Heart right ventricle (tissue), 16 donors: ENCODE data around the gene NSUN5. TPM values are rescaled to one million over a fixed set of nuclear protein-coding genes. Genes with fewer than 3 reads are reported as not detected.
A peak's percentile ranks its signal among the peaks of the same experiment; 100 is the strongest.

ENCODE experiments used
- ATAC-seq, 8 donors: fragments of 200-7000 bp; cut with Tn5 transposase; one replicate each; pipeline ENCODE4 v1.9.1; 2020; ENCODE audit warnings: mild to moderate bottlenecking in 8 of 8, moderate library complexity in 8 of 8, moderate number of reproducible peaks in 1 of 8
- DNase-seq, 2 donors: peaks; one replicate each; pipeline ENCODE4 v3.0.0-alpha.2; 2020
- H3K27ac ChIP-seq, 10 donors: fragments of 200-600 bp; sonication (generic) in 2 of 10; one replicate each; pipeline versions ENCODE4 v1.5.0 to v1.8.0; 2020 to 2022; ENCODE audit warnings: mild to moderate bottlenecking in 3 of 10
- H3K27me3 ChIP-seq, 7 donors: fragments of 200-600 bp; one replicate each; pipeline ENCODE4 v1.8.0; 2021 to 2022; ENCODE audit warnings: mild to moderate bottlenecking in 2 of 7
- H3K36me3 ChIP-seq, 9 donors: fragments of 200-600 bp; sonication (generic) in 1 of 9; one replicate each; pipeline versions ENCODE4 v1.5.0 to v1.8.0; 2020 to 2022; ENCODE audit warnings: mild to moderate bottlenecking in 2 of 9
- H3K4me1 ChIP-seq, 9 donors: fragments of 200-600 bp; sonication (generic) in 1 of 9; one replicate each; pipeline versions ENCODE4 v1.5.0 to v1.8.0; 2020 to 2022; ENCODE audit warnings: mild to moderate bottlenecking in 4 of 9
- H3K4me3 ChIP-seq, 10 donors: fragments of 200-600 bp; sonication (generic) in 2 of 10; one replicate each; pipeline versions ENCODE4 v1.5.0 to v1.8.0; 2020 to 2022; ENCODE audit warnings: mild to moderate bottlenecking in 7 of 10, moderate library complexity in 2 of 10
- H3K9me3 ChIP-seq, 11 donors: fragments of 200-600 bp in 10 of 11; sonication (generic) in 2 of 11; one replicate each; pipeline versions ENCODE4 v1.5.0 to v1.8.0; 2013 to 2022; ENCODE audit warnings: mild to moderate bottlenecking in 2 of 11, control low read depth in 1 of 11, moderate library complexity in 1 of 11
- CTCF ChIP-seq, 9 donors: fragments of 200-600 bp; sonication (generic) in 2 of 9; IDR thresholded peaks; one replicate each; pipeline versions ENCODE4 v1.5.0 to v1.8.0; 2021 to 2022; ENCODE audit warnings: antibody characterized with exemption in 9 of 9, mild to moderate bottlenecking in 5 of 9, moderate library complexity in 1 of 9
- WGBS, 2 donors: extraction: QIAGEN DNeasy Blood & Tissue Kit; methylation state at CpG; one replicate each; pipeline ENCODE4 v1.1.7; 2013; ENCODE audit warnings: inconsistent platforms in 1 of 2; 5-methylcytosine and 5-hydroxymethylcytosine counted together
- intact Hi-C, 10 donors: fragments of 100-400 bp; cut with DNase I; formaldehyde crosslinking; loops; one replicate each; pipeline versions ENCODE4 v1.11.1 to v1.14.2; 2022
- polyA plus RNA-seq, 2 donors: library from polyadenylated mRNA; stranded (reverse); fragments of 200-250 nt; gene quantifications; one replicate each; pipeline ENCODE4 v1.2.3, GENCODE V29; 2013
- total RNA-seq, 10 donors: library from RNA; stranded (reverse); fragmentation: NEBNext Ultra II Directional in 3 of 10; extraction: Animal tissue kit (Norgen Biotek cat#: 25700) in 3 of 10; gene quantifications; one replicate each; pipeline versions ENCODE4 v1.2.1 to v1.2.4, GENCODE V29; 2021 to 2023
- donor health status: Arrhythmogenic right ventricular cardiomyopathy.
- donor health status: ischemic (EF 13 %, LVEDD 7.1; RV severe dilation, severe dysfunction).
- donor health status: healthy with polysubstance abuse.
- donor health status: DM: no; HTN: yes; CAD: no.
- donor health status: DM: no; HTN: no; CAD: no.
- donor health status: ischemic (EF 25% LVEDD 6.9; RV normal size, moderate dysfunction).
- donor health status: ischemic (EF 25% LVEDD 5.7; RV mildly dilated, moderate dysfunction).
- donor health status: healthy.
- donor health status: DM: yes; HTN: yes; CAD: no.
- donor health status: Ischemic cardiomyopathy.
- donor health status: ischemic (EF 35%, LVEDD 5.7; RV mildly dilated, moderate dysfunction).
- donor health status: nonischemic (EF 11% LVEDD 7.7; RV severe dilation, severe dysfunction).
- donor health status: DM: yes; HTN: yes; CAD: no.
- donor health status: PGD.
- donor health status: ischemic (EF 29% LVEDD 5.4; RV normal size, mild dysfunction).
- donor health status: nonischemic (EF 23%, LVEDD 6.1; RV moderate dilation, normal function).

Gene NSUN5
- total and polyA plus RNA-seq, 12 donors: 11.2 to 36.8 (median 14.5) TPM

- 29 to 35% methylated on average over 8 of the region's 8 CpGs for WGBS, 2 donors
- intact Hi-C loops: loop anchor here in 8 of 10 donors (1.0 to 10.0 kb wide), 7 partner anchors 82 to 112 kb away; no protein-coding TSS in a partner anchor
- Histone ChIP-seq H3K27me3 (peaks cover 0 to 28% (median 9%) of the 10 kb centered on the region in 7 donors), H3K27ac (no peak overlapping the region), H3K4me1 (peaks cover 0 to 7% (median 0%) of the 10 kb centered on the region in 9 donors), H3K4me3 (peak overlapping the region in 4 of 10 donors; percentile 11 to 21 (median 20)), H3K9me3 (no peaks in the 10 kb centered on the region), H3K36me3 (no peaks in the 10 kb centered on the region)
- peak in 8 of 9 donors; percentile 10 to 67 (median 50) for TF ChIP-seq CTCF (IDR thresholded peaks at IDR 0.05)
- peak in 1 of 2 donors; percentile 16 for DNase-seq
- peak in 7 of 8 donors; percentile 75 to 88 (median 81) for ATAC-seq
Observed at GRCh38 chr7:73342645-73343044, 34.0 kb upstream of the NSUN5 start.

GRCh38 chr7:73341877-73342276 is 33.3 kb upstream of the NSUN5 start:
- no peaks in the 10 kb centered on the region for H3K36me3 ChIP-seq
- no peak overlapping the region for H3K27ac ChIP-seq
- ATAC-seq (no peak), DNase-seq (no peak)
- WGBS, 2 donors: 62 to 67% methylated on average over 8 of the region's 8 CpGs
- no peak for TF ChIP-seq CTCF (IDR thresholded peaks at IDR 0.05)
- no peak overlapping the region for H3K4me3 ChIP-seq
- intact Hi-C loops: loop anchor here in 8 of 10 donors (1.0 to 10.0 kb wide), 7 partner anchors 83 to 113 kb away; no protein-coding TSS in a partner anchor
- H3K4me1 ChIP-seq: peaks cover 0 to 7% (median 0%) of the 10 kb centered on the region in 9 donors
- no peaks in the 10 kb centered on the region for H3K9me3 ChIP-seq
- peaks cover 0 to 28% (median 9%) of the 10 kb centered on the region in 7 donors for H3K27me3 ChIP-seq

GRCh38 chr7:73340514-73340913 is 31.9 kb upstream of the NSUN5 start:
- Histone ChIP-seq H3K9me3 (no peaks in the 10 kb centered on the region), H3K27me3 (peaks cover 0 to 28% (median 9%) of the 10 kb centered on the region in 7 donors), H3K4me1 (peaks cover 0 to 7% (median 0%) of the 10 kb centered on the region in 9 donors), H3K36me3 (no peaks in the 10 kb centered on the region), H3K4me3 (no peak overlapping the region), H3K27ac (no peak overlapping the region)
- no peak for ATAC-seq
- TF ChIP-seq CTCF (IDR thresholded peaks at IDR 0.05): no peak
- intact Hi-C loops: loop anchor here in 5 of 10 donors (5.0 to 10.0 kb wide), 4 partner anchors 84 to 112 kb away; no protein-coding TSS in a partner anchor
- WGBS, 2 donors: 69 to 78% methylated on average over 7 of the region's 7 CpGs
- no peak for DNase-seq

- TF ChIP-seq CTCF (IDR thresholded peaks at IDR 0.05): no peak
- H3K36me3 ChIP-seq: no peaks in the 10 kb centered on the region
- intact Hi-C loops: loop anchor here in 1 of 10 donors (10.0 kb wide), 1 partner anchor 106 kb away; no protein-coding TSS in a partner anchor
- ATAC-seq (no peak), DNase-seq (no peak)
- peaks cover 0 to 26% (median 9%) of the 10 kb centered on the region in 7 donors for H3K27me3 ChIP-seq
- H3K4me3 ChIP-seq: no peak overlapping the region
- H3K27ac ChIP-seq: no peak overlapping the region
- no peaks in the 10 kb centered on the region for H3K9me3 ChIP-seq
- 65 to 71% methylated on average over 10 of the region's 10 CpGs for WGBS, 2 donors
- peaks cover 0 to 7% (median 0%) of the 10 kb centered on the region in 9 donors for H3K4me1 ChIP-seq
Observed at GRCh38 chr7:73338321-73338720, 29.7 kb upstream of the NSUN5 start.
